Liver (tissue), 9 donors: ENCODE data around the gene RPS6KA5. TPM values are rescaled to one million over a fixed set of nuclear protein-coding genes. Genes with fewer than 3 reads are reported as not detected.
"Not testable (repeated sequence)": the region's sequence is repeated elsewhere in the genome, so short reads cannot be mapped to it uniquely, and the experiment has no call there.

Experiments
- DNase-seq: peaks from one replicate; pipeline ENCODE4 v3.0.0-alpha.2; 2017; ENCODE audit warnings: low spot score
- H3K27ac ChIP-seq, 2 donors: one replicate each; pipeline ENCODE4 v1.7.0; 2013; ENCODE audit warnings: inconsistent platforms in 2 of 2, low read length in 2 of 2, control low read depth in 1 of 2, low read depth in 1 of 2, mild to moderate bottlenecking in 1 of 2
- H3K27me3 ChIP-seq, 4 donors: one replicate each; pipeline versions ENCODE4 v1.6.1 to v1.7.0; 2013; ENCODE audit warnings: low read length in 3 of 4, inconsistent platforms in 1 of 4, mild to moderate bottlenecking in 1 of 4, moderate library complexity in 1 of 4; ENCODE audit not compliant: control insufficient read depth in 4 of 4, insufficient read depth in 4 of 4
- H3K36me3 ChIP-seq, 4 donors: one replicate each; pipeline versions ENCODE4 v1.6.1 to v1.7.0; 2013; ENCODE audit warnings: low read length in 3 of 4, mild to moderate bottlenecking in 3 of 4, low read depth in 1 of 4, moderate library complexity in 1 of 4; ENCODE audit not compliant: control insufficient read depth in 4 of 4, insufficient read depth in 3 of 4
- H3K4me1 ChIP-seq, 4 donors: one replicate each; pipeline versions ENCODE4 v1.6.1 to v1.7.0; 2013; ENCODE audit warnings: low read length in 3 of 4, mild to moderate bottlenecking in 3 of 4, moderate library complexity in 1 of 4; ENCODE audit not compliant: control insufficient read depth in 4 of 4, insufficient read depth in 4 of 4
- H3K4me3 ChIP-seq, 3 donors: one replicate each; pipeline versions ENCODE4 v1.6.1 to v1.7.0; 2013; ENCODE audit warnings: low read length in 3 of 3, control low read depth in 1 of 3, low read depth in 1 of 3, mild to moderate bottlenecking in 1 of 3
- H3K9ac ChIP-seq, 2 donors: one replicate each; pipeline ENCODE4 v1.7.0; 2013; ENCODE audit warnings: low read length in 2 of 2, mild to moderate bottlenecking in 2 of 2, moderate library complexity in 2 of 2, control low read depth in 1 of 2, low read depth in 1 of 2
- H3K9me3 ChIP-seq, 4 donors: one replicate each; pipeline versions ENCODE4 v1.6.1 to v1.7.0; 2013; ENCODE audit warnings: low read length in 3 of 4; ENCODE audit not compliant: control insufficient read depth in 4 of 4
- CTCF ChIP-seq: fragments of 150-350 bp; IDR thresholded peaks from 2 replicates; pipeline ENCODE4 v1.5.1; 2017; ENCODE audit warnings: improper control_type of control experiment, low read depth, low read length; ENCODE audit not compliant: missing input control
- FOXA2 ChIP-seq: IDR thresholded peaks from 2 replicates; pipeline ENCODE4 v1.6.1; 2016; ENCODE audit warnings: antibody characterized with exemption
- GABPA ChIP-seq, 2 donors: IDR thresholded peaks in 1 of 2; conservative IDR thresholded peaks in 1 of 2; 2 replicates each; pipeline ENCODE4 v1.6.1; 2016; ENCODE audit warnings: antibody characterized with exemption in 2 of 2, mild to moderate bottlenecking in 1 of 2, moderate library complexity in 1 of 2
- HNF4A ChIP-seq, 2 donors: conservative IDR thresholded peaks; 2 replicates each; pipeline ENCODE4 v1.6.1; 2016; ENCODE audit warnings: antibody characterized with exemption in 2 of 2, mild to moderate bottlenecking in 2 of 2
- HNF4G ChIP-seq: IDR thresholded peaks from 2 replicates; pipeline ENCODE4 v1.6.1; 2016; ENCODE audit warnings: antibody characterized with exemption
- JUND ChIP-seq, 2 donors: IDR thresholded peaks; 2 replicates each; pipeline ENCODE4 v1.6.1; 2016; ENCODE audit warnings: antibody characterized with exemption in 2 of 2
- MAX ChIP-seq: IDR thresholded peaks from 2 replicates; pipeline ENCODE4 v1.6.1; 2016; ENCODE audit warnings: antibody characterized with exemption
- RAD21 ChIP-seq, 2 donors: IDR thresholded peaks; 2 replicates each; pipeline ENCODE4 v1.6.1; 2016; ENCODE audit warnings: antibody characterized with exemption in 2 of 2, mild to moderate bottlenecking in 2 of 2
- YY1 ChIP-seq: IDR thresholded peaks from 2 replicates; pipeline ENCODE4 v1.6.1; 2016; ENCODE audit warnings: antibody characterized with exemption, mild to moderate bottlenecking
- ZBTB33 ChIP-seq: IDR thresholded peaks from 2 replicates; pipeline ENCODE4 v1.6.1; 2016; ENCODE audit warnings: antibody characterized with exemption
- WGBS: extraction: QIAGEN DNeasy Blood & Tissue Kit; methylation state at CpG from one replicate; pipeline ENCODE4 v1.1.7; 2013; 5-methylcytosine and 5-hydroxymethylcytosine counted together
- polyA plus RNA-seq, 2 donors: library from polyadenylated mRNA; stranded (reverse) in 1 of 2; unstranded in 1 of 2; fragments of 200-250 nt in 1 of 2; fragments of >200 nt in 1 of 2; fragmentation: Nextera tagmentation in 1 of 2; extraction: Ambion mirVana in 1 of 2; gene quantifications; one replicate each; pipeline versions ENCODE4 v1.2.1 to v1.2.3, GENCODE V29; 2013 to 2015
- total RNA-seq, 2 donors: library from RNA; depleted of rRNA; stranded (reverse); fragments of >200 nt; gene quantifications; one replicate each; pipeline ENCODE4 v1.2.3, GENCODE V29; 2014
- donor health status: healthy.
- donor health status: healthy.
- donor health status: healthy.
- donor health status: healthy.
- donor health status: healthy.

The RPS6KA5 gene
- total and polyA plus RNA-seq, 4 donors: 0.52 to 2.3 (median 1.3) TPM

- Histone ChIP-seq H3K9ac (no peak overlapping the region), H3K4me1 (no peaks in the 10 kb centered on the region), H3K9me3 (no peaks in the 10 kb centered on the region), H3K36me3 (no peaks in the 10 kb centered on the region), H3K27me3 (no peaks in the 10 kb centered on the region), H3K27ac (no peak overlapping the region), H3K4me3 (no peak overlapping the region)
- TF ChIP-seq RAD21 (IDR thresholded peaks at IDR 0.05) (no peak), JUND (IDR thresholded peaks at IDR 0.05) (no peak), GABPA (IDR thresholded peaks at IDR 0.05 in 1 of 2, conservative IDR thresholded peaks at IDR 0.05 in 1 of 2) (no peak), FOXA2 (no peak), HNF4G (no peak), HNF4A (conservative IDR thresholded peaks at IDR 0.05) (no peak), YY1 (no peak)
- DNase-seq: no peak
Measured at GRCh38 chr14:91027561-91027960, 32.9 kb downstream of the RPS6KA5 start.

GRCh38 chr14:91022622-91023028 lies 37.8 kb downstream of the RPS6KA5 start:
- H3K9me3 ChIP-seq, H3K4me1 ChIP-seq, DNase-seq, H3K27me3 ChIP-seq, H3K36me3 ChIP-seq: not testable (repeated sequence)
- Histone ChIP-seq H3K4me3 (peak overlapping the region; percentile 55 to 66 (median 59)), H3K9ac (peak overlapping the region; percentile 77 to 86), H3K27ac (peak overlapping the region; percentile 58 to 82)
- TF ChIP-seq MAX (peak; percentile 41), RAD21 (IDR thresholded peaks at IDR 0.05) (peak in 1 of 2 donors; percentile 8), JUND (IDR thresholded peaks at IDR 0.05) (peak in 1 of 2 donors; percentile 21)
- 50% methylated on average over 9 of the region's 9 CpGs for WGBS

- Histone ChIP-seq H3K9ac (peak overlapping the region; percentile 77 to 86), H3K36me3 (no peaks in the 10 kb centered on the region), H3K4me1 (peaks cover 0 to 6% (median 2%) of the 10 kb centered on the region in 4 donors), H3K4me3 (peak overlapping the region; percentile 55 to 66 (median 59)), H3K27me3 (no peaks in the 10 kb centered on the region), H3K9me3 (no peaks in the 10 kb centered on the region), H3K27ac (peak overlapping the region; percentile 58 to 82)
- 94% methylated on average over 1 of the region's 1 CpG for WGBS
- DNase-seq: no peak
- TF ChIP-seq CTCF (no peak), YY1 (no peak), RAD21 (IDR thresholded peaks at IDR 0.05) (no peak)
Measured at GRCh38 chr14:91021991-91022621, 38.3 kb downstream of the RPS6KA5 start.

- no peak overlapping the region for H3K4me3 ChIP-seq
- no peak for DNase-seq
- 98% methylated on average over 3 of the region's 3 CpGs for WGBS
- H3K9ac ChIP-seq: no peak overlapping the region
- no peak for TF ChIP-seq ZBTB33
- no peak for TF ChIP-seq FOXA2
- H3K27me3 ChIP-seq: no peaks in the 10 kb centered on the region
- H3K4me1 ChIP-seq: peaks cover 0 to 6% (median 2%) of the 10 kb centered on the region in 4 donors
- no peaks in the 10 kb centered on the region for H3K36me3 ChIP-seq
- no peaks in the 10 kb centered on the region for H3K9me3 ChIP-seq
- H3K27ac ChIP-seq: no peak overlapping the region
Measured at GRCh38 chr14:91021115-91021514, 39.3 kb downstream of the RPS6KA5 start.
